Kidney tubule cell (primary cell): ENCODE data around the gene KLHDC9.
"Not testable (repeated sequence)": the region's sequence is repeated elsewhere in the genome, so short reads cannot be mapped to it uniquely, and the experiment has no call there.

ENCODE experiments used
- DNase-seq: peaks from one replicate; pipeline ENCODE4 v3.0.0-alpha.2; 2018; ENCODE audit warnings: low spot score

KLHDC9 gene

GRCh38 chr1:161098210-161099068 lies at the start of gene KLHDC9:
TSS of gene KLHDC9 (plus strand) at chr1:161098361. CDS start at chr1:161098536, 175 bp downstream.
- peak; percentile 94 for DNase-seq

GRCh38 chr1:161048949-161049722 lies 49.0 kb upstream of the KLHDC9 start:
- no peak for DNase-seq

GRCh38 chr1:161051219-161051618 lies 46.9 kb upstream of the KLHDC9 start:
- DNase-seq: no peak

GRCh38 chr1:161052899-161053298 lies 45.3 kb upstream of the KLHDC9 start:
- DNase-seq: no peak

- no peak for DNase-seq
Measured at GRCh38 chr1:161054232-161054631, 43.9 kb upstream of the KLHDC9 start.

- DNase-seq: no peak
Measured at GRCh38 chr1:161054805-161055204, 43.4 kb upstream of the KLHDC9 start.

GRCh38 chr1:161059293-161059692 lies 38.9 kb upstream of the KLHDC9 start:
- no peak for DNase-seq

- DNase-seq: no peak
Measured at GRCh38 chr1:161061419-161061818, 36.7 kb upstream of the KLHDC9 start.

- not testable (repeated sequence) for DNase-seq
Measured at GRCh38 chr1:161063936-161064335, 34.2 kb upstream of the KLHDC9 start.

- DNase-seq: not testable (repeated sequence)
Measured at GRCh38 chr1:161065681-161066080, 32.5 kb upstream of the KLHDC9 start.

GRCh38 chr1:161066694-161067093 lies 31.5 kb upstream of the KLHDC9 start:
- no peak for DNase-seq

- DNase-seq: no peak
Measured at GRCh38 chr1:161068306-161069234, 29.6 kb upstream of the KLHDC9 start.

GRCh38 chr1:161069241-161069640 lies 28.9 kb upstream of the KLHDC9 start:
- no peak for DNase-seq

- DNase-seq: no peak
Measured at GRCh38 chr1:161069731-161070270, 28.4 kb upstream of the KLHDC9 start, which contains the start of gene ARHGAP30. TSS of gene ARHGAP30 (minus strand) at chr1:161069891. CDS start at chr1:161069624, 267 bp downstream.

GRCh38 chr1:161070761-161071160 lies 27.4 kb upstream of the KLHDC9 start:
- DNase-seq: no peak

- peak; percentile 54 for DNase-seq
Measured at GRCh38 chr1:161071886-161072371, 26.2 kb upstream of the KLHDC9 start.

- no peak for DNase-seq
Measured at GRCh38 chr1:161072751-161073449, 25.3 kb upstream of the KLHDC9 start.

- no peak for DNase-seq
Measured at GRCh38 chr1:161073474-161074121, 24.6 kb upstream of the KLHDC9 start.

- no peak for DNase-seq
Measured at GRCh38 chr1:161074676-161075368, 23.3 kb upstream of the KLHDC9 start.

- DNase-seq: no peak
Measured at GRCh38 chr1:161076410-161076809, 21.8 kb upstream of the KLHDC9 start.
